ENCODE data around the gene MTFMT.
A peak's percentile ranks its signal among the peaks of the same experiment; 100 is the strongest.
"Not testable (repeated sequence)": the region's sequence is repeated elsewhere in the genome, so short reads cannot be mapped to it uniquely, and the experiment has no call there.

The MTFMT gene

GRCh38 chr15:65038836-65039235 lies 9.4 kb upstream of the MTFMT start:
- DNase-seq (ENCODE audit: low spot score): no peak

- DNase-seq (ENCODE audit: low spot score): no peak
Measured at GRCh38 chr15:65038428-65038827, 9.0 kb upstream of the MTFMT start.

GRCh38 chr15:65037309-65037708 lies 7.9 kb upstream of the MTFMT start:
- DNase-seq (ENCODE audit: low spot score): no peak

GRCh38 chr15:65034719-65035118 lies 5.3 kb upstream of the MTFMT start:
- DNase-seq (ENCODE audit: low spot score): no peak

- no peak for DNase-seq (ENCODE audit: low spot score)
Measured at GRCh38 chr15:65033659-65034269, 4.3 kb upstream of the MTFMT start.

- peak; percentile 38 for DNase-seq (ENCODE audit: low spot score)
Measured at GRCh38 chr15:65032801-65033537, 3.5 kb upstream of the MTFMT start.

- no peak for DNase-seq (ENCODE audit: low spot score)
Measured at GRCh38 chr15:65029736-65030208, 333 bp upstream of the MTFMT start.

GRCh38 chr15:65028338-65028737 lies 1.1 kb downstream of the MTFMT start:
- no peak for DNase-seq (ENCODE audit: low spot score)

GRCh38 chr15:65027593-65027992 lies 1.8 kb downstream of the MTFMT start:
- DNase-seq (ENCODE audit: low spot score): no peak

- DNase-seq (ENCODE audit: low spot score): no peak
Measured at GRCh38 chr15:65026756-65027155, 2.7 kb downstream of the MTFMT start.

GRCh38 chr15:65021488-65021887 lies 8.0 kb downstream of the MTFMT start:
- DNase-seq (ENCODE audit: low spot score): no peak

GRCh38 chr15:65020419-65020818 lies 9.0 kb downstream of the MTFMT start:
- no peak for DNase-seq (ENCODE audit: low spot score)

GRCh38 chr15:65011198-65011597 lies 18.2 kb downstream of the MTFMT start:
- DNase-seq (ENCODE audit: low spot score): not testable (repeated sequence)

- DNase-seq (ENCODE audit: low spot score): no peak
Measured at GRCh38 chr15:65008983-65009382, 20.5 kb downstream of the MTFMT start.

GRCh38 chr15:65006876-65007275 lies 22.6 kb downstream of the MTFMT start:
- no peak for DNase-seq (ENCODE audit: low spot score)

- DNase-seq (ENCODE audit: low spot score): no peak
Measured at GRCh38 chr15:65004993-65005392, 24.4 kb downstream of the MTFMT start.

- DNase-seq (ENCODE audit: low spot score): no peak
Measured at GRCh38 chr15:64997745-64998375, 31.6 kb downstream of the MTFMT start.

- DNase-seq (ENCODE audit: low spot score): no peak
Measured at GRCh38 chr15:64997066-64997465, 32.4 kb downstream of the MTFMT start.

- DNase-seq (ENCODE audit: low spot score): no peak
Measured at GRCh38 chr15:64993290-64993689, 36.1 kb downstream of the MTFMT start.

GRCh38 chr15:64991536-64992135 lies 37.8 kb downstream of the MTFMT start:
- DNase-seq (ENCODE audit: low spot score): no peak

- no peak for DNase-seq (ENCODE audit: low spot score)
Measured at GRCh38 chr15:64990168-64990470, 39.3 kb downstream of the MTFMT start.

GRCh38 chr15:64989416-64990167 lies 39.8 kb downstream of the MTFMT start, which contains the start of gene SPG21:
Gene SPG21 (minus strand): TSS chr15:64989914. CDS start chr15:64983569, 6,345 bp downstream.
- peak; percentile 89 for DNase-seq (ENCODE audit: low spot score)
